DND-41 (cell line): ENCODE results near the gene SLIT1.

Experiments
- EZH2 ChIP-seq: IDR thresholded peaks from 3 replicates; pipeline ENCODE4 v1.6.1; 2012; ENCODE audit warnings: borderline replicate concordance, low read depth, mild to moderate bottlenecking, moderate library complexity, low read length, inconsistent platforms; ENCODE audit not compliant: severe bottlenecking
- TF ChIP-seq, protein P1 (sequence below): IDR thresholded peaks from 2 replicates; pipeline ENCODE4 v1.5.1; 2012; ENCODE audit warnings: borderline replicate concordance, low read length, moderate library complexity, mild to moderate bottlenecking; ENCODE audit not compliant: poor library complexity, severe bottlenecking; ENCODE audit errors: extremely low read depth

DNA sequence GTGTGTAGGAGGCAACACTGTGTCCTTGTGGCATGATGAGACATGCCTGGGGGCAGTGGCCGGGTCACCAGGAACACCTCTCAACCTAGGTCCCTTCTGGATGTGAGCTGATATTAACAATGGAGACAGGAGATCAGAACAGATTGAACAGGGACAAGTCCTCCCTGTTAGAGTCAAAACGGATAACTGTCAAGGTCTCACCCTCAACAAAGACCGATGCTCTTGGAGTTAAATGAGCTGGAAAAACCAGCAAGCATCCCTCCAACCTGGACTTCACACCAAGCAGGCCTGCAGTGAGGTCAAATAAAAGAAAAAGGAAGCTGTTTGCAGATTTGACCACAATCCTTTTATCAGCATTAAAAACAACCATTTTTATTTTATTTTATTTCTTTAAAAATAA lies 49.0 kb downstream of the SLIT1 start:
- TF ChIP-seq, protein P1, sequence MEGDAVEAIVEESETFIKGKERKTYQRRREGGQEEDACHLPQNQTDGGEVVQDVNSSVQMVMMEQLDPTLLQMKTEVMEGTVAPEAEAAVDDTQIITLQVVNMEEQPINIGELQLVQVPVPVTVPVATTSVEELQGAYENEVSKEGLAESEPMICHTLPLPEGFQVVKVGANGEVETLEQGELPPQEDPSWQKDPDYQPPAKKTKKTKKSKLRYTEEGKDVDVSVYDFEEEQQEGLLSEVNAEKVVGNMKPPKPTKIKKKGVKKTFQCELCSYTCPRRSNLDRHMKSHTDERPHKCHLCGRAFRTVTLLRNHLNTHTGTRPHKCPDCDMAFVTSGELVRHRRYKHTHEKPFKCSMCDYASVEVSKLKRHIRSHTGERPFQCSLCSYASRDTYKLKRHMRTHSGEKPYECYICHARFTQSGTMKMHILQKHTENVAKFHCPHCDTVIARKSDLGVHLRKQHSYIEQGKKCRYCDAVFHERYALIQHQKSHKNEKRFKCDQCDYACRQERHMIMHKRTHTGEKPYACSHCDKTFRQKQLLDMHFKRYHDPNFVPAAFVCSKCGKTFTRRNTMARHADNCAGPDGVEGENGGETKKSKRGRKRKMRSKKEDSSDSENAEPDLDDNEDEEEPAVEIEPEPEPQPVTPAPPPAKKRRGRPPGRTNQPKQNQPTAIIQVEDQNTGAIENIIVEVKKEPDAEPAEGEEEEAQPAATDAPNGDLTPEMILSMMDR = no peak
- TF ChIP-seq EZH2 = no peak
